AG09309 (cell line): ENCODE results near the gene SLC26A3.

ENCODE experiments used
- DNase-seq: peaks from one replicate; pipeline ENCODE4 v3.0.0-alpha.2; 2010; ENCODE audit warnings: low read depth
- H3K4me3 ChIP-seq: 2 replicates; pipeline ENCODE4 v1.5.1; 2011; ENCODE audit warnings: mild to moderate bottlenecking, low read depth, low read length, moderate library complexity; ENCODE audit not compliant: control insufficient read depth
- CTCF ChIP-seq: IDR thresholded peaks from 2 replicates; pipeline ENCODE4 v1.5.1; 2011; ENCODE audit warnings: mild to moderate bottlenecking, low read depth, low read length, inconsistent platforms; ENCODE audit not compliant: insufficient read depth, control insufficient read depth; ENCODE audit errors: missing control alignments

The SLC26A3 gene

GRCh38 chr7:107721286-107721685 lies 81.7 kb downstream of the SLC26A3 start:
- no peak for DNase-seq
- no peak for TF ChIP-seq CTCF
- no peak overlapping the region for H3K4me3 ChIP-seq

- no peak for TF ChIP-seq CTCF
- no peak for DNase-seq
- H3K4me3 ChIP-seq = no peak overlapping the region
Observed at GRCh38 chr7:107718456-107719193, 84.4 kb downstream of the SLC26A3 start.

- no peak for TF ChIP-seq CTCF
- H3K4me3 ChIP-seq = no peak overlapping the region
- no peak for DNase-seq
Observed at GRCh38 chr7:107715531-107715930, 87.5 kb downstream of the SLC26A3 start.
